Jurkat, Clone E6-1 (cell line): ENCODE results near the gene TMEM14C.
"Not testable (repeated sequence)": the region's sequence is repeated elsewhere in the genome, so short reads cannot be mapped to it uniquely, and the experiment has no call there.

ENCODE experiments used
- DNase-seq: peaks from one replicate; pipeline ENCODE4 v3.0.0-alpha.2; 2011; ENCODE audit warnings: low read depth, low spot score
- H3K4me3 ChIP-seq: 2 replicates; pipeline ENCODE4 v1.5.1; 2011; ENCODE audit warnings: mild to moderate bottlenecking, low read length, control low read depth, moderate library complexity

The TMEM14C gene

GRCh38 chr6:10720265-10720959 lies 2.5 kb upstream of the TMEM14C start:
- DNase-seq, result no peak
- no peak overlapping the region for H3K4me3 ChIP-seq

GRCh38 chr6:10720960-10721849 lies 1.7 kb upstream of the TMEM14C start:
- not testable (repeated sequence) for DNase-seq, H3K4me3 ChIP-seq

- peak overlapping the region; percentile 69 for H3K4me3 ChIP-seq
- DNase-seq, result no peak
Measured at GRCh38 chr6:10721850-10722569, 860 bp upstream of the TMEM14C start.

- H3K4me3 ChIP-seq, result peak overlapping the region; percentile 69
- no peak for DNase-seq
Measured at GRCh38 chr6:10722570-10722819, 375 bp upstream of the TMEM14C start.

- DNase-seq, result no peak
- H3K4me3 ChIP-seq, result peak overlapping the region; percentile 69
Measured at GRCh38 chr6:10723567-10723881, 654 bp downstream of the TMEM14C start.

GRCh38 chr6:10725044-10725443 lies 2.2 kb downstream of the TMEM14C start:
- no peak for DNase-seq
- H3K4me3 ChIP-seq, result no peak overlapping the region

- no peak for DNase-seq
- H3K4me3 ChIP-seq, result no peak overlapping the region
Measured at GRCh38 chr6:10725716-10726115, 2.8 kb downstream of the TMEM14C start.

GRCh38 chr6:10730254-10730653 lies 7.4 kb downstream of the TMEM14C start:
- no peak for DNase-seq

GRCh38 chr6:10733151-10733715 lies 10.4 kb downstream of the TMEM14C start:
- H3K4me3 ChIP-seq, result peak overlapping the region; percentile 30
- DNase-seq, result peak; percentile 75

More at GRCh38 chr6:10730254-10730653, 7.4 kb downstream of the TMEM14C start:
- H3K4me3 ChIP-seq, result no peak overlapping the region

- no peak for DNase-seq
Measured at GRCh38 chr6:10733863-10734262, 11.0 kb downstream of the TMEM14C start.

GRCh38 chr6:10736731-10737130 lies 13.9 kb downstream of the TMEM14C start:
- no peak overlapping the region for H3K4me3 ChIP-seq
- no peak for DNase-seq

More at GRCh38 chr6:10733863-10734262, 11.0 kb downstream of the TMEM14C start:
- no peak overlapping the region for H3K4me3 ChIP-seq

- no peak overlapping the region for H3K4me3 ChIP-seq
- no peak for DNase-seq
Measured at GRCh38 chr6:10740061-10740460, 17.2 kb downstream of the TMEM14C start.

GRCh38 chr6:10741643-10742042 lies 18.8 kb downstream of the TMEM14C start:
- not testable (repeated sequence) for DNase-seq, H3K4me3 ChIP-seq

GRCh38 chr6:10742251-10742650 lies 19.4 kb downstream of the TMEM14C start:
- no peak for DNase-seq
- no peak overlapping the region for H3K4me3 ChIP-seq

- DNase-seq, result no peak
- no peak overlapping the region for H3K4me3 ChIP-seq
Measured at GRCh38 chr6:10743515-10743914, 20.6 kb downstream of the TMEM14C start.

- no peak overlapping the region for H3K4me3 ChIP-seq
- DNase-seq, result no peak
Measured at GRCh38 chr6:10745116-10745515, 22.2 kb downstream of the TMEM14C start.

- no peak for DNase-seq
- peak overlapping the region; percentile 96 for H3K4me3 ChIP-seq
Measured at GRCh38 chr6:10746915-10747250, 24.0 kb downstream of the TMEM14C start.

GRCh38 chr6:10747251-10747972 lies 24.5 kb downstream of the TMEM14C start, which contains the start of gene TMEM14B:
Gene TMEM14B, plus strand, starts transcription at chr6:10747805. Its CDS starts 1,441 bp downstream, at chr6:10749246.
- peak within 1 kb of the TSS; percentile 96 for H3K4me3 ChIP-seq
- peak; percentile 93 for DNase-seq

GRCh38 chr6:10749734-10750133 lies 26.9 kb downstream of the TMEM14C start:
- H3K4me3 ChIP-seq, result no peak overlapping the region
- no peak for DNase-seq
